ACHN (cell line): Measurements from ENCODE around the gene IFNL1.
"Not testable (repeated sequence)": the region's sequence is repeated elsewhere in the genome, so short reads cannot be mapped to it uniquely, and the experiment has no call there.

ENCODE experiments used
- DNase-seq: peaks from one replicate; pipeline ENCODE4 v3.0.0-alpha.2; 2015
- in situ Hi-C: cut with HindIII; loops from 2 replicates; pipeline ENCODE4 v1.10.0; 2017; ENCODE audit warnings: low sequenced_read_pairs, low pct_ligation_motif_present, low pct_unique_long_range_greater_than_20kb

Gene IFNL1

GRCh38 chr19:39296055-39296645, at the start of gene IFNL1:
Gene IFNL1 (plus strand): TSS chr19:39296407. CDS start chr19:39296422, 15 bp downstream.
- in situ Hi-C loops, result no loop called here
- DNase-seq, result no peak

- DNase-seq, result no peak
- in situ Hi-C loops, result no loop called here
These were observed 49.1 kb upstream of the IFNL1 start for GRCh38 chr19:39246951-39247669.

- no peak for DNase-seq
- in situ Hi-C loops, result no loop called here
These were observed 48.2 kb upstream of the IFNL1 start for GRCh38 chr19:39247701-39248664.

GRCh38 chr19:39248806-39249205, 47.4 kb upstream of the IFNL1 start, which contains the start of gene IFNL4:
Gene IFNL4 (minus strand): TSS chr19:39248856.
- in situ Hi-C loops, result no loop called here
- no peak for DNase-seq

- in situ Hi-C loops, result no loop called here
- DNase-seq, result no peak
These were observed 45.1 kb upstream of the IFNL1 start for GRCh38 chr19:39251081-39251480.

- in situ Hi-C loops, result no loop called here
These were observed 44.4 kb upstream of the IFNL1 start for GRCh38 chr19:39251846-39252245.

GRCh38 chr19:39252458-39252857, 43.7 kb upstream of the IFNL1 start:
- in situ Hi-C loops, result no loop called here
- no peak for DNase-seq

More at GRCh38 chr19:39251846-39252245, 44.4 kb upstream of the IFNL1 start:
- DNase-seq, result no peak

- in situ Hi-C loops, result no loop called here
- DNase-seq, result no peak
These were observed 42.6 kb upstream of the IFNL1 start for GRCh38 chr19:39253374-39254149.

GRCh38 chr19:39254531-39255345, 41.5 kb upstream of the IFNL1 start:
- in situ Hi-C loops, result no loop called here
- DNase-seq, result no peak

GRCh38 chr19:39257227-39257626, 39.0 kb upstream of the IFNL1 start:
- no peak for DNase-seq
- in situ Hi-C loops, result no loop called here

GRCh38 chr19:39261704-39262103, 34.5 kb upstream of the IFNL1 start:
- in situ Hi-C loops, result no loop called here
- DNase-seq, result no peak

- in situ Hi-C loops, result no loop called here
- no peak for DNase-seq
These were observed 33.7 kb upstream of the IFNL1 start for GRCh38 chr19:39262496-39262895.

GRCh38 chr19:39263912-39264305, 32.3 kb upstream of the IFNL1 start:
- no peak for DNase-seq
- in situ Hi-C loops, result no loop called here

- in situ Hi-C loops, result no loop called here
These were observed 31.6 kb upstream of the IFNL1 start for GRCh38 chr19:39264306-39265290.

GRCh38 chr19:39265321-39265916, 30.8 kb upstream of the IFNL1 start:
- in situ Hi-C loops, result no loop called here
- no peak for DNase-seq

More at GRCh38 chr19:39264306-39265290, 31.6 kb upstream of the IFNL1 start:
- no peak for DNase-seq

GRCh38 chr19:39268085-39268484, 28.1 kb upstream of the IFNL1 start, which contains the start of gene IFNL2:
Gene IFNL2 (plus strand): TSS chr19:39268396. CDS start chr19:39268569, 173 bp downstream.
- in situ Hi-C loops, result not testable (repeated sequence)

More at GRCh38 chr19:39268085-39268484, 28.1 kb upstream of the IFNL1 start, which contains the start of gene IFNL2:
- not testable (repeated sequence) for DNase-seq
